ENCODE measurements around the gene DDX31. TPM values are rescaled to one million over a fixed set of nuclear protein-coding genes. Genes with fewer than 3 reads are reported as not detected.

Gene DDX31
- total RNA-seq, 1 experiment from 2014 or later, result 28.4 TPM

- Histone ChIP-seq H4K20me1 (ENCODE audit: control insufficient read depth, insufficient read depth, insufficient read length) (no peaks in the 10 kb centered on the region), H4K5ac (ENCODE audit: insufficient read length, low read depth, low read length) (no peak overlapping the region), H3K4me1 (ENCODE audit: insufficient read depth, low read length) (no peaks in the 10 kb centered on the region), H2AFZ (ENCODE audit: low read length) (no peak overlapping the region), H2BK20ac (ENCODE audit: low read depth, low read length, poor library complexity, severe bottlenecking) (no peak overlapping the region), H3K4ac (ENCODE audit: low read depth, low read length) (no peak overlapping the region), H3K27me3 (ENCODE audit: insufficient read depth, low read length) (no peaks in the 10 kb centered on the region), H3K79me1 (ENCODE audit: insufficient read depth, low read depth, low read length, poor library complexity, severe bottlenecking) (no peaks in the 10 kb centered on the region), H3K23me2 (ENCODE audit: insufficient read length, low read depth, low read length, poor library complexity, severe bottlenecking) (peaks cover 8% of the 10 kb centered on the region), H3K23ac (ENCODE audit: insufficient read length, low read depth, low read length) (no peak overlapping the region), H2AK5ac (ENCODE audit: insufficient read length, low read length) (no peak overlapping the region), H3K9me3 (ENCODE audit: control insufficient read depth, low read depth, low read length) (no peaks in the 10 kb centered on the region), H3K56ac (ENCODE audit: insufficient read length, low read depth, low read length) (no peak overlapping the region), H3K14ac (ENCODE audit: insufficient read depth, low read length) (no peak overlapping the region), H2BK12ac (ENCODE audit: insufficient read length, low read depth, low read length) (no peak overlapping the region), H3K9ac (ENCODE audit: extremely low read depth, insufficient read length, low read length) (no peak overlapping the region), H2BK120ac (ENCODE audit: low read depth, low read length, poor library complexity, severe bottlenecking) (no peak overlapping the region), H3T11ph (ENCODE audit: low read length) (no peak overlapping the region), H2BK15ac (ENCODE audit: low read depth, low read length) (no peak overlapping the region), H3K27ac (ENCODE audit: insufficient read length, low read depth, low read length) (no peak overlapping the region), H4K8ac (replicated peaks; ENCODE audit: insufficient read length, low read depth, low read length) (no peak overlapping the region), H3K4me2 (ENCODE audit: insufficient read depth, insufficient read length, low read length) (no peak overlapping the region), H3K79me2 (ENCODE audit: insufficient read depth, low read length) (no peaks in the 10 kb centered on the region), H4K91ac (ENCODE audit: insufficient read length, low read depth, low read length) (no peak overlapping the region), H3K18ac (ENCODE audit: insufficient read length, low read depth, low read length) (no peak overlapping the region), H2BK5ac (ENCODE audit: insufficient read length, low read length) (no peak overlapping the region)
- Mint-ChIP-seq H3K27me3 (ENCODE audit: low read depth) (peaks cover 5% of the 10 kb centered on the region), H3K4me1 (peaks cover 24 to 42% of the 10 kb centered on the region in 2 experiments), H3K4me3 (no peak overlapping the region), H3K27ac (no peak overlapping the region), H3K9me3 (no peaks in the 10 kb centered on the region), H3K36me3 (ENCODE audit: insufficient read depth in 1 of 3, low read depth in 3 of 3) (no peaks in the 10 kb centered on the region)
- no peak for TF ChIP-seq CTCF (conservative IDR thresholded peaks at IDR 0.05)
- no CpG with 5 or more reads among the region's 13 CpGs for WGBS (ENCODE audit: extremely low coverage, insufficient read length, low lambda C conversion rate)
- no peak for DNase-seq
Measured at GRCh38 chr9:132547436-132547835, 122.3 kb downstream of the DDX31 start.
